Stimulated activated CD4-positive, alpha-beta T cell treated with anti-CD3 and anti-CD28 coated beads, TNF-alpha, amount 100 ng/mL, for 4 hours (primary cell): ENCODE results near the gene CPEB1.

Experiments used
- DNase-seq, 3 experiments: peaks; one replicate each; pipeline ENCODE4 v3.0.0-alpha.2; 2020; ENCODE audit warnings: low read depth in 3 of 3

The CPEB1 gene

DNA sequence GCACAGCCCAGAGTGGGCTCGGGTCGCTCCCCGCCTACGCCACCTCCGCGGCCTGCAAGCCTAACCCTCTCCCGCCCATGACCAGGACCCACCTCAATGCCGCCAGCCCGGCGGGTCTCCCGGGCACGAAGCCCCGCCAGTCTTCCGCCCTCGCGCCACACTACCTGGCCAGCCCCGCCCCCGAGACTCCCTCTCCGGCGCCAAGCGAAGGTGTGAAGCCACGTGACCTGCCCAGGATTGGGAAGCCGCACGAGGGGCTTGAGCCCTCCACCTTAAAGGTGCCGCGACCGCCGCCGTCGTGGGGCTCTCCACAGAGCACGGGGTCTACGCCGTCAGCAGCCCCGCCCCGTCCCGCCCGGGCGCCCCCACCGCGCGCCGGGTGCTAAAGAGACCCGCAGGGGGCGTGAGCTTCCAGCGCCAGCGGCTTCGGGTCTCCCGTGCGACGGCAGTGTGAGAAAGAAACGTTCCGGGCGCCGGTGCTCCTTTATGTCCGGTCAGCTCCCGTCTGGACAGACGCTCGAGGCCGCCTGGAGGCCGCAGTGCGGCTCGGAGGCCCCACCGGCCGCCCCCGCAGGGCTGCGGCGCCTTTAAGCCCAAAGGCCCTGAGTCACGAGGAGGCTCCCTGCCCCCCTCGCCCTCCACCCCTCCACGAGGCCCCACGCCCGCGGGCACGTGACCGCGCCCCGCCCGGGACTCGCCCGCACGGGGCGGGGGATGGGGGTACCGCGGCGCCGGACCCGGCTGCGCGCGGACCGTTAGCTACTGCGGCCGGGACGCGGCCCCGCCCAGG, at the start of gene CPEB1:
Gene CPEB1 (minus strand): TSS at position 319 of the 790 bp plus-strand sequence. CDS start 18,904 bp downstream, outside the sequence.
- peak; percentile 31 to 47 (median 42) for DNase-seq

DNA sequence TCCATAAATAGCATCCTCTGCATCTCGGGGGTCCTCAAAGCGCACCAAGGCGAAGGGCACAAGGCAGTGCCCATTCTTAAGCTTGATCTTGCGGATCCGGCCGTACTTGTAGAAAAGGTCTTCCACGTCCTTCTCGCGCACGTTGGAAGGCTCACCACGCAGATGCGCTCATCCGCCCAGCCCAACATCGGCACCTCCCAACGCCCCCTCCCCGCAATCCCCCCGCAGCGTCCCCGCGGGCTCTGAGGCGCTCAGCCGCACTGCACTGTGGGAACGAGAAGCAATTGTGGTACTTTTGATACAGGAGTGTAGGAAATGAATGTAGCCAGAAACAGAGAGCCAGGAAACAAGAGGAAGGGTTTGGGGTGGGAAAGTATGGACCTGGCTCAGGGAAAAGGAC, 45.0 kb upstream of the CPEB1 start:
- DNase-seq = no peak

DNA sequence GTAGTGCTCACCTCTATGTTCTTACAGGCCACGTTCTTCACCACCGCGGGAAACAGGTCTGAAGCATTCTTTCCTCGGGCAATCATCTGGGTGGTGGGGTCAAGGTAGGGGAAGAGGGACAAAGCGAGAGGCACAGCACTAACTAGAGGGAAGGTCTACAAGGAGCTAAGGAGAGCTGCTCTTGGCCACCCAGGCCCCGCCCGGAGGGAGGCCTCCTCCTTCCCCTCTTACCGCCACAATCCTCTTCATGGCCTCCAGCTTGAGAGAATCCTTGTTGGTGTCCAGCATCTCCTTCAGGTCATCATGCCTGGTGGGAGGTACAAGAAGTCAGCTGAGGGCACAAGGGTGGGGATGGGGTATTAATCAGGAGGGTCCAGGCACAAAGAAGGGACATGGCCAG, 42.0 kb upstream of the CPEB1 start:
- no peak for DNase-seq

DNA sequence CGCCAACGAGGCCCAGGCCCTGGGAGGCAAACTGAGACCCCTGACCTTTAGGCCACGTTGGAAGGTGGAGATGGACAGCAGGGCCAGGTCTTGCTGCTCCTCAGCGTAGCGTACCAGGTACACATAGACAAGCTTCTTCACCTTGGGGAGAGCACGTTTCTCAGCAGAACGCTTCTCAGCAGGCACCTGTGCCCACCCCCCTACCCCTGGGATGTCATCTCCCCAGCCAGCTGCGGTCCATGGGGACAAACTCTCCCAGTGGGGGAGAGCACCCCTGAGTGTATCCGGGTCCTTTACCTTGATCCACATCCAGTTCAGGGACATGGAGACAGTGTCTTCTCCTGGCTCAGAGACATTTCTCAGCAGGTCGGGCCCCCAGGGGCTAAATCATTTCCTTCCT, 41.5 kb upstream of the CPEB1 start:
- DNase-seq = no peak

DNA sequence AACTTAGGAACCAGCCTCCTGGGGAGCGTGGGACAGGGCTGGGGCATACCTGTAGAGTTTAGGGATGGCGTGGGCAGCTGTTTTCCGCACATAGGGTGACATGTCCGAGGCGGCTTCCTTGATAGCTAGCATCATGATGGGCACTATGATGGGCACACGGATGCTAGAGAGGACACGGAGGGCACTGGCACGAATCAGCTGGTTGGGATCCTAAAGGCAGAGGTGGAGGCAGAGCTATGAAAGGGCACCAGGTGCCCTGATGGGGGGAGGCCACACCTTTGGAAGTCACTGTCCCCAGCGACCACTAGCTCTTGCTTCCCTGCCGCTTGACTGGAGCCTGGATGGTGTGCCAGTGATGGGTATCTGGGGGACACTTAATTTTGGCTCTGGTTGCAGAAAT, 34.2 kb upstream of the CPEB1 start:
- DNase-seq = no peak

DNA sequence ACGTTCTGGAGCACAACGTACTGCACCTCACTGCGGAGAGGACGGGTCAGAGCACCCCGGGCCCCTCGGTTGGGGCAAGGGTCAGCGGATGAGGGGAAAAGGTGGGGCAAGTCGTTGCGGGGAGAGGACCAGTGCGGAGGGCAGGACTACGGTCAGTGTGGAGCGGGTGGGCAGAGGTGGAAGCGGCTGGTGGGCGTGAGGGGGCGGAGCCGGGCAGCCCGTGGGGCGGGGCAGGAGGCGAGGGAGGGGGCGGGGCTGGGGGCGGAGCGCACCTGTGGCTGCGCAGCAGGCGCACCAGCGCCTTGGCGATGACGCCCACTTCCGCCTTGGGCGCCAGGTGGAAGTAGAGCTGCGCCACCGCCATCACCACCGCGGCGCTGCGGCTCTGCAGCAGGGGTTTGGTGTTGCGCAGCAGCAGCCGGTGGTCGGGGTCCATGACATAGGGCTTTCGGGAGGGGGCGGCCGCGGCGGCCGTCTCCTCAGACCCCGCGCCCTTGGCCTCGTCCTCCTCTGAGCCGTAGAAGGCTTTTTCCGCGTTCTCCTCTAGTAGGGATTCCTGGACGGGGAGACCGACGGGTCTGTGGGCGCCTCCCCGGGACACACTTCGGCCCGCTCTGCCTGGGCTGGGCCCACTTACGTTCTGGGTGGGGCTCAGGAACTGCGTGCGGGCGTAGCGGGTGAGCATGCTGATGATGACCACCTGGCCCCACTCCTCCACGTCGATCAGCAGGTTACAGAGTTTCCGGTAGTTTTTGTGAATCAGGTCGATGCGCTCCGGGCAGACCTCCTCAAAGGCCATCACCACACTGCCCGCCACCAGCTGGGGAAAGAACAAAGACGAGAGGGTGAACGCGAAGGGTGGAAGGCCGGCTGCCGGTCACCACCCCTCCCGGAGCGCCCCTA, 33.3 kb upstream of the CPEB1 start:
- DNase-seq = peak; percentile 58 to 74 (median 69)

DNA sequence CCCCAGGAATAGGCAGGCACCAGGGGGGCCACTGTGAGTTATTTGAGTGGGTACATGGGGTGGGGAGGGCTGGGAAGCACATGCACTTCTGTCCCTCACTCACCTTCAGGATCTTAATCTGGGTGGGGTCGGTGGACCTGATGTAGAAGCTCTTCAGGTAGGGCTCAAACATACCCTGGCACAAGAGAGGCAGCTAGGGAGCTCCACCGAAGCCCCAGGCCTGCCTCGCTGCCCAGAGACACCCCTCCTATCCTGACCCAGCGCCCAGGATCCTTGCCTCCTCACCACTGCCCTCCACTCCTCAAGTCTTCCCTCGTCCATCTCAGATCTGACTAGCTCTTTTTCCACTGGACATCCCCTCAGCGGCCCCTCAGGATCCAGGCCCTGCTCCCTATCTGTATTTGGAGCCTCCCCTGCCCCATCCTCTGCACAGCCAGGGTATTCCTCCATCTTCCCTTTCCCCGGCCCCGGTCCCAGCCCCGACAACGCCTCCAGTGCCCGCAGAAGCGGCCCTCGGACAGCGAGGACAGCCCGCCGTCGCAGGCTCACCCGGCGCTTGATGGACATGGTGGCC, 32.5 kb upstream of the CPEB1 start:
- no peak for DNase-seq

DNA sequence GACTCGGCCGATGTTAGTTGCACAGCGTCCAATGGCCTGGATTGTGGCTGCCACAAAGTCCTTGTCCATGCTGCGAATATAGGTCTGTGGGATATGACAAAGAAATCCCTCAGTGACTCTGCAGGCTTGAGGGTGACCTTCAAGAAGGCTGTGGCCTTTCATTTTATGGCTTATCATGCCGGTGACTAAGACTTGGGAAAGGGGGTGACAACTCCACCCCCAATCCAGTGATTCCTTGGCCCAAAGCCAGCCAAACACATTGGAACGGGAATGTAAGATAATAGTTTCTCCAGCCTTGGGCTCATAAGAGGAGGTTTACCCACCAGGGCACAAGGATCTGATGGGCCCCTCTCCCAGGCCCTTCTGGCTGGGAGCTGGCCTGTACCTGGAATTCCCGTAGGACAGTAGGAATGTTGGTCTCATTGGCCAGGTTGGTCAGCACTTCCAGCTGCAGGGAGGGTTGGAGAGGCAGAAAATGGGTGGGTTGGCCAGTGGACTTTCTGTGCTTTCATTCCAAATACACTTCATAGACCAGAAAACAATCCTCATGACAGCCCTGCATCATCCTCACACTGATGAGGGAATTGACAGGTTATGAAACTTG, 30.7 kb upstream of the CPEB1 start:
- no peak for DNase-seq

DNA sequence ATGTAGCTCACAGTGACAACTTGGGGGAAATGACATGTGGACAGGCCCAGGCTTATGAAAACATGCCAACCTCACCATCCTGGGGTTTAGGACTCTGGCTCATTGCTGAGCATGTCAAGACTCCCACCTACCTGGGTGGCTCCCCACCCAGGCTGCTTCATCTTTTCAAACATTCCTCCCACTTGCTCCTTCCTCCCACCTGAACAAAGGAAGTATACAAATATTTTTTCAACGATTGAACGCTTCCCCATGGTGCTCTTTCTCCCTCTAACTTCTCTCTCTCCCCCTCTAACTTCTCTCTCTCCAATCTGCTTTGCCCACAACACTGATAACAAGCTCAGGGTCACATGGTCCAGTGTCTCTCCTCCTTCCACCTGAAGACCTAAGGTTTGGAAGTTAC, 27.7 kb upstream of the CPEB1 start:
- no peak for DNase-seq

DNA sequence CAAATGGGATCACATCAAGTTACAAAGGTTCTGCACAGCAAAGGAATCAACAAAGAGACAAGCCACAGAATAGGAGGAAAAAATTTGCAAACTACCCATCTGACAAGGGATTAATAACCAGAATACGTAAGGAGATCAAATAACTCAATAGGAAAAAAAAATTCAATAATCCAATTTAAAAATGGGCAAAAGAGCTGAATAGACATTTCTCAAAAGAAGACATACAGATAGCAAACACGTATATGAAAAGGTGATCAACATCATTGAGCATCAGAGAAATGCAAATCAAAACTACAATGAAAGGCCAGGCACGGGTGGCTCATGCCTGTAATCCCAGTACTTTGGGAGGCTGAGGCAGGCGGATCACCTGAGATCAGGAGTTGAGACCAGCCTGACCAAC, 23.5 kb upstream of the CPEB1 start:
- no peak for DNase-seq

DNA sequence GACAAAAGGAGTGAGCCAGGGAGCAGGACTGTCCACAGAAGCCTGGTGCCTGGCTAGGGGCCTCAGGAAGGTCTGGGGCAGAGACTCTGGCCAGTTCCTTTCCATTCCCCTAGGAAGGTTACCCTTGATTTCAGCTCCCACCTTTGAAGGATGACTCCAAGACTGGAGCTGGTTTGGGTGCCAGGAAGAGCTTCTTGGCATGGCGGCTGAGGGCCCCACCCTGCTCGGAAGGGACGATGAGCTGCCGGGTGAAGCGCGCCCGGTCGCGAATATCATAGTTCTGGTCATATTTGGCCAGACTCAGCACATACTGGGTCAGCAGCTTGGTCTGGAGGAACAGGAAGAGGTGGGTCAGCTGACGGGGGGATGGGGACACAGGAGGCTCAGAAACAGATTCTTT, 19.4 kb upstream of the CPEB1 start:
- DNase-seq = no peak

DNA sequence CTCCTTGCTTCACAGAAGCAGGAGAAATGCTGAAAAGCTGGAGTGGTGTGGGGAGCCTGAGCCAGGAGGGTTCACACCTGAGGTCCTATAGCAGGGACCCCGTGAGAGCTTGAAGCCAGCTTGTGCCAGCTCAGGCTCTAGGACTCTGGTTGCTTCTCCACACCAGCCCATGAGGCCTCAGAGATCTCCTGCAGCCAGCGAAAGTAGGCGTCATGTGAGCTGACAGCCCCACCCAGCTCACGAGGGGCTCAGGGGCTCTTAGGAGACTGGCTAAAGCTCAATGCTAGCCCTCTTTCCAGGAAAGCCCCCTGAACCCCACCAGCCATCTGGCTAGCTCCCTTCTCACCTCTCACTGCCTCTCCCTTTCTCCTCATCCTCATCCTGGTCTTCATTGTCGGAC, 16.9 kb upstream of the CPEB1 start:
- no peak for DNase-seq

DNA sequence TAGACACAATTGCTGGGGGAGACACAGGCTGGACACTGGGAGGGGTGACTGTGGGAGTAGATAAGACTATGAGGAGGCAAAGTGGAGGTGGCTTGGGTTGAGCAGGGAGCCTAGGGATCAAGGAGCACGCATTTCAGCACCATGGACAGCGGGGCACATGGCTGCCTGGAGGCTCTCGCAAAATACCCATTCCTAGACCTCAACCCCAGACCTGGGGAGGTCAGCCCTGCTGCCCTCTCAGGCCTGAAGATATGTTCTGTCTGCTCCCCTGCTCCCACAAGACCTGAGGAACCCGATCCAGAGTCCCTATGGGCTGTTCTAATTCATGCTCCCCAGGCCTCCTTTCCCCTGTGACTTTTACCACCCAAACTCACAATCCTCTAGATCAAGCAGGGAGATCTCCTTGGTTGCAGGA, 16.0 kb upstream of the CPEB1 start:
- DNase-seq = no peak

DNA sequence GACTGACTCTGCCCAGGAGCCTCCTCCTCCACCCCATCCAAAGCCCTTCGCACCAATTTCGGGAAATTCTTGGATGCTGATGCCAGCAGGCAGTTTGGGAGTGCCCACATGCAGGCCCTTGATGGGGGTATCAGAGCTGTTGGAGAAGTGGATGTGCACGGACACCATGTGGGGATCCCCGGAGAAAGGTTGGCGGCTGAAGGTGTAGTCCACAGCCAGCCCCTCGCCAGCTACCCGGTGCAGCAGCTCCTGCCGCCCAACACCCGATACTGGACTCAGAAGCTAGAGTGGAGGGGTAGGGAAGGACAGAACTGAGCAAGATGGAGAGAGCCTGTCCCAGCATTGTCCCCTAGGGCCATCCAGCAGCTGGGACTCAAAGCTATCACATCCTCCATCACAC, 15.5 kb upstream of the CPEB1 start:
- DNase-seq = no peak

DNA sequence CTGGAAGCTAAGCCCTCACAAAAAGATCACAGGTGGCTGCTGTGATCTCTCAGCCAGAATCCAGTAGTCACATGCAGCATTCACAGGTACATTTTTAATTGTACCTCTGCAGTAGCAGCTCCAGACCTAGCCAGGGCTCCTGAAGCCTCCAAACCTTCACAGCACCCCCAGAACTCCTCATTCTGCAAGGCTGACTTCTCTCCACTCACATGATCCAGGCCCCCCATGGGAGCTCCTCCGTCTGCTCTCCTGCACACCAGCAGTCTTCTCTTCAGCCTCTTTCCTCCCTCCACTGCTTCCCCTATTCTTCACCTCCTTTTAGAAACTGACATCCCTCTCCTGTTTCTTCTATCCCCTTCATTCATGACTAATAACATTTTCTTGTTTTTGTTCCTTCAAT, 13.2 kb upstream of the CPEB1 start:
- no peak for DNase-seq

DNA sequence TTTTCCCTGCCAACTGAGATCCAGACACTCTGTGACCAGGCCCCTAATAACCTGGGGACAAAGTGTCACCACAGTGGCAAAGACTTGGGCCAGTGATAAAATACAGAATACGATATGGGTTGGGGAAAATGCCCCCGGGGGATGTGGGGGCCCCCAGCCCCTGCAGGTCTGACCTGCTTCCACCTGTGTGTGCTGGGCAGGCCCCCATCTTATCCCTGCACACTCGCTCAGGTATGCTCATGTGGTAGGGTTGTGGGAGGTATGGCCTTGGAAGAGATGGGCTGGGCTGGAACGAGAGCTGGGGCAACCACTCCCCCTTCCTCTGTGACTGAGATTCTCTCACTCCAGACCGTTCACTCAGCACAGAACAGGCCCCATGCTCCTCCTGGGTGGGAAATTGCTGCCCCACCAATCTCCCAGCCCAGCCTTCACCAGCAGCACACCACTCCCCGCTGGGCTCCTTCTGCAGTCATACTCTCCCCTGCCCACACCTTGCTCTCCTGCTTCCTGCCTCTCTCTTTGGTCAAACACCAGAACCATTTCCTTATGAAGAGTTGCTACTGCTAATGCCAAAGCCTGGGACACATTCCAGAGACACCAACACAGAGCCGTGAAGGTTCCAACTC, 9.6 kb upstream of the CPEB1 start:
- no peak for DNase-seq

DNA sequence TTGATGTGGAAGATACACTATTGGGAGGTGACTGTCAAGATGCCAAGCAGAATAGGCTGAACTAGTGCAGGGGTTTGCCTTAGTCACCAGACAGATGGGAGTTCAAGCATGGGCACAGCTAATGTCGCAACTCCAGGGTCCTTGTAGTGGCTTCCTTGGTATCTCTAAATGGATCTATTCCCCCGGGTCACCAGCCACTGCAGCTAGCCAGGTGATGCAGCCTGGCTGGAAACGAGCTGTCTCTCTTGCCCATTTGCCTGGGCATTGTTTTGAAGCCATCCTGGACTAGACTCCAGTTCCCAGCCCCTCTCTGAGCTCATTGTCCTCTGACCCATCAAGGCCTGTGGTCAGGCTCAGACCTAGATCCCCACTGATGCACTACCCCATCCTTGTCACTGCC, 8.4 kb upstream of the CPEB1 start:
- no peak for DNase-seq

DNA sequence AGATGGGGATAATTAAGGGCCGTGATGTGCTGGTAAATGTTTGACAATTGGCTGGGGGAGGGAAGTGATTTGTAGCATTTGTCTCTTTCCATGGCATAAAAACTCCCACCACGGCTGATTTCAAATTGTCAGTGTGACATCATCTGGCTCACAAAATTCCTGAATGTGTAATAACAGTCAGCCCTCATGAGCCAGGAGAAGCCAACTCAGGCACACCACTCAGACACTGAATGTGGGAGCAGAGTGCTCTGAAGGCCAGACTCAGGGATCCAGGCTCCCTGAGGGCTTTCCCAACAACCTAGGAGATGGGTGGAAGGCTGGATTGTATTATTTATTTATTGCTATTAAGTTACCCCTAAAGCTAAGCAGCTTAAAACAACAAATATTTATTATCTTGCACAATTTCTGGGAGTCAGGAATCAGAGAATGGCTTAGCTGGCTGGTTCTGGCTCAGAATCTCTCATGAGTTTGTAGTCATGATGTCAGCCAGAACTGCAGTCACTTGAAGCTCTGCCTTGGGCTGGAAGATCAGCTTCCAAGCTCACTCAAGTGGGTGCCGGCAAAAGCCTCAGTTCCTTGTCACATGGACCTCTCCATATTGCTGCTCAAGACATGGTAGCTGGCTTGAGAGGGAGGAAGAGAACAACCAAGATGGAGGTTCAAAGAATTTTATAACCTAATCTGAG, 6.5 kb upstream of the CPEB1 start:
- DNase-seq = no peak

DNA sequence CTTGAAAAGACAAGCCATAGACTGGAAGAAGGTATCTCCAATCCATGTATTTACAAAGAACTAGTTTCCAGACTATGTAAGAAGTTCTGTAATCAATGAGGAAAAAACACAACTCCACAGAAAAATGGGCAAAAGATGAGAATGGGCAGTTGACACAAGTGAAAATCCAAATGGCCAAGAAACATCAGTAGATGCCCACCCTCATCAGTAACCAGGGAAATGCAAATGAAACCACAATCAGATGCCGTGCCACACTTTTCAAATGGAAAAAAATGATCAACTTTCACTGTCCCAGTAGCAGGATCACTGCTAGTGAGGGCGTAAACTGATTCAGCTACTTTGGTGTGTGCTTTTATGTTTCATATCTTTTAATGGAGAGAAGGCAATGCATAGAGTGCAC, 4.5 kb upstream of the CPEB1 start:
- no peak for DNase-seq

DNA sequence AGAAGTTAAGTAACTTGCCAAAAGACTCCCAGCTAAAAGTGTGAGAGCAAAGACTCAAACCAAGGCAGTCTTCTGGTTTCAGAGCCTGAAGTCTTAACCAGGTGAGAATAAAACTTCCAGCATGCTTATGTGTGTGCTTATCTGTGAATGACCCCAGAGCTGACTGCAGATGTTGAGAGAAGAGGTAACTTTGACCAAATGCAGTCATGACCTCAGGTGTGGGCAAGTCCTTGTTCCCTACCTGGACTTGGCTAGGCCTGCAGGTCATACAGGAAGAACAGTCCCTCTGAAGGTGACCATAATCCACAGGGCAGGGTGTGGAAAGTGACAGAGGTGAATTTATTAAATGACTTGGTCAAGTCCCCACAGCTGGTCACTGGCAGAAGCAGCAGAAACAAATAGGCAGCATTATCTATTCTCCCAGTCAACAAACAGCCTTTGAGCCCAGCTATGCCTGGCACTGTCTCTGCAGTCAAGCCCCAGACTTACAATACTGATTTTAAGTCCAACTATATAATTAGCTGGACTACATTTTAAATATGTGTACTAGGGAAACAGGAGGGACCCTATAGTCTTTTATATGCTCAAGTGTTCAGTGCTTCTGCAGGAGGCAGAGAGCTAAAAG, 3.0 kb upstream of the CPEB1 start:
- no peak for DNase-seq
